GM12875 (cell line): ENCODE data around the gene TBC1D10B.
"Not testable (repeated sequence)": the region's sequence is repeated elsewhere in the genome, so short reads cannot be mapped to it uniquely, and the experiment has no call there.

ENCODE experiments used
- H3K4me3 ChIP-seq: one replicate; pipeline ENCODE4 v1.5.1; 2011; ENCODE audit warnings: low read depth, low read length, control low read depth
- TF ChIP-seq, protein P1 (sequence below): IDR thresholded peaks from 2 replicates; pipeline ENCODE4 v1.5.1; 2011; ENCODE audit warnings: low read depth, mild to moderate bottlenecking, control low read depth, inconsistent platforms, low read length, moderate library complexity, borderline replicate concordance; ENCODE audit not compliant: insufficient read depth

Gene TBC1D10B

DNA sequence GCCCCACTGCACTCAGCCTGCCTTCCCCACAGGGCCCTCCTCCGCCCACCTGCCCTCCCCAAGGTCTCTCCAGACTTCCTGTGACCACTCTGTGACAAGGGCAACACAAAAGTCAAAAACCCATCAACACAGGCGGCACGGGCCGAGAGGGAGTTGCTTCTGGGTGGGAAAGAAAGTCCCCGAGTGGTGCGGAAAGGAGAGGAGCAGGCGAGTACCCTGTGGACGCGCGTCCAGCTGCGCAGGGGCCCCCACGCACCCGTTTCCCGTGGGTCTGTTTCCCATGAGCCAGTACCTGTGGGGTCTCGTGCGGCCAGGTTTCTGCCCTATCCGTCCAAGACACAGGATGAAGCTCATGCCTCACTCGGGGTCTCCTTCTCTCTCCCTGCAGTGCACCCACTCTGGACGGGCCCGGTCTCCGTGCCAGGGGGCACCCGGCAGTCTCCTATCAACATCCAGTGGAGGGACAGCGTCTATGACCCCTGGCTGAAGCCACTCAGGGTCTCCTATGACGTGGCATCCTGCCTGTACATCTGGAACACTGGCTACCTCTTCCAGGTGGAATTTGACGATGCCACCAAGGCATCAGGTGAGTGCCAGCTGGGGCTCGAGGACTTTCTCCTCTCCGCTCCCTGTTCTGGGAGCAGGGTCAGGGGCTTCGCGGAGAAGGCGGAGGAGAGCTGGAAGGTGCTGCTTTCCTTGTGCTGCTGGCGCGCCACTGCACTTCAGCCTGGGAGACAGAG, 27.4 kb downstream of the TBC1D10B start:
- TF ChIP-seq, protein P1, sequence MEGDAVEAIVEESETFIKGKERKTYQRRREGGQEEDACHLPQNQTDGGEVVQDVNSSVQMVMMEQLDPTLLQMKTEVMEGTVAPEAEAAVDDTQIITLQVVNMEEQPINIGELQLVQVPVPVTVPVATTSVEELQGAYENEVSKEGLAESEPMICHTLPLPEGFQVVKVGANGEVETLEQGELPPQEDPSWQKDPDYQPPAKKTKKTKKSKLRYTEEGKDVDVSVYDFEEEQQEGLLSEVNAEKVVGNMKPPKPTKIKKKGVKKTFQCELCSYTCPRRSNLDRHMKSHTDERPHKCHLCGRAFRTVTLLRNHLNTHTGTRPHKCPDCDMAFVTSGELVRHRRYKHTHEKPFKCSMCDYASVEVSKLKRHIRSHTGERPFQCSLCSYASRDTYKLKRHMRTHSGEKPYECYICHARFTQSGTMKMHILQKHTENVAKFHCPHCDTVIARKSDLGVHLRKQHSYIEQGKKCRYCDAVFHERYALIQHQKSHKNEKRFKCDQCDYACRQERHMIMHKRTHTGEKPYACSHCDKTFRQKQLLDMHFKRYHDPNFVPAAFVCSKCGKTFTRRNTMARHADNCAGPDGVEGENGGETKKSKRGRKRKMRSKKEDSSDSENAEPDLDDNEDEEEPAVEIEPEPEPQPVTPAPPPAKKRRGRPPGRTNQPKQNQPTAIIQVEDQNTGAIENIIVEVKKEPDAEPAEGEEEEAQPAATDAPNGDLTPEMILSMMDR: no peak
- H3K4me3 ChIP-seq: no peak overlapping the region

DNA sequence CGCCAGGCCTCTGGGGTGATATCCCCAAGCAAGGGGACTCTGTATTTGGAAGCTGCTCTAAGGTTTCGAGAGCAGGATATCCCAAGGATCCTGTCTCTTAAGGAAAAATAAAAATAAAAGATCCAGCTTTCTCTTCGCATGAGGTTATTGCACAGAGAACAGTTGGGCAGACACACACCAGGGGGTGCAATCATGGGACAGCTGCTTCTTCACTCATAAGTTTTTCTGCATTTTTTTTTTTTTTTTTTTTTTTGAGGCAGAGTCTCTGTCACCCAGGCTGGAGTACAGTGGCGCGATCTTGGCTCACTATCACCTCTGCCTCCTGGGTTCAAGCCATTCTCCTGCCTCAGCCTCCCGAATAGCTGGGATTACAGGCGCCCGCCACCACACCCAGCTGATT, 28.3 kb downstream of the TBC1D10B start:
- not testable (repeated sequence) for H3K4me3 ChIP-seq

DNA sequence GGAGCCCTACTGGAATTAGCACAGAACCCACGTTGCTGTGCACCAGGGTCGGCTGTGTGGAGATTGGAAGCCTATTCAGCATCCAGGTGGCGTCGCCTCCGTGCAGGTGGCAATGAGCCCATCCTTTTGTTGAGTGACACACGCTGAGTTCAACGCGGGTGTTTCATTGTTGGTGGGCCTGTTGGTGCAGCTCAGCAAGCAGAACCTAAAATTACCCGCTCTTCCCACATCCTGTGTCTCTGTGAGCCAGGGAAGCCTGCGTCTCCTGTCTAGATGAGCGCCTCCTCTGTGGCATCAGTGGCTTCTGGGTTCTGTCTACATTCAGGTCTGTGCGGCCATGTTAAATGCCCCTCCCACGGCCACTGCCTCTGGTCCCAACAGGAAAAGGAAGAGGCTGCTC, 29.7 kb downstream of the TBC1D10B start:
- no peak overlapping the region for H3K4me3 ChIP-seq
- TF ChIP-seq, protein P1: no peak

DNA sequence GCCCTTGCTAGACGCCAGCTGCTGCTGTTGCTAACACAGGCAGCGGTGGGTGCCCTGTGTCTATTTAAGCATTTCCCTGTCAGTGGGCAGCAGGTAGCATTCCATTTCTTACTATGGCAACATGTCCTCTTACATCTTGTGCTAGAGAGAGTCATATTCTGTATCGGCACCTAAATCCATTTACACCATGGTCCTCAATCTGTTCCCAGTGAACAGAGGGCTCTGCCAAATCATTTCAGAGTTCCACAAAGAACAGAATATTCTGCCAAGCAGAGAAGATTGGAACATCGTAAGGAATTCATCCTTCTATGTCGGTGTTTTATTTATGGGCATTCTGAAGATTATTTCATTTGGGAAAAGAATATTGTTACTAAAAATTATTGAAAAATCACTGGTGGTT, 31.6 kb downstream of the TBC1D10B start:
- H3K4me3 ChIP-seq: not testable (repeated sequence)

DNA sequence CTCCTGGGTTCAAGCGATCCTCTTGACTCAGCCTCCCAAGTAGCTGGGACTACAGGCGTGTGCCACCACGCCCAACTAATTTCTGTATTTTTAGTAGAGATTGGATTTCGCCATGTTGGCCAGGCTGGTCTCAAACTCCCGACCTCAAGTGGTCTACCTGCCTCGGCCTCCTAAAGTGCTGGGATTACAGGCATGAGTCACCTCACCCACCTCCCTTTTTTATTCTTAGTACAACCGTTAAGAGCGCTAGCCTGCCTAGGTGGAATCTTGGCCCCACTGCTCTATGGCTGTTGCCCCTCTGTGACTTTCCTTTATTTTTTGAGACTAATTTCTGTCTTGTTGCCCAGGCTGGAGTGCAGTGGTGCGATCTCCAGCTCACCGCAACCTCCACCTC, 32.3 kb downstream of the TBC1D10B start:
- not testable (repeated sequence) for H3K4me3 ChIP-seq

DNA sequence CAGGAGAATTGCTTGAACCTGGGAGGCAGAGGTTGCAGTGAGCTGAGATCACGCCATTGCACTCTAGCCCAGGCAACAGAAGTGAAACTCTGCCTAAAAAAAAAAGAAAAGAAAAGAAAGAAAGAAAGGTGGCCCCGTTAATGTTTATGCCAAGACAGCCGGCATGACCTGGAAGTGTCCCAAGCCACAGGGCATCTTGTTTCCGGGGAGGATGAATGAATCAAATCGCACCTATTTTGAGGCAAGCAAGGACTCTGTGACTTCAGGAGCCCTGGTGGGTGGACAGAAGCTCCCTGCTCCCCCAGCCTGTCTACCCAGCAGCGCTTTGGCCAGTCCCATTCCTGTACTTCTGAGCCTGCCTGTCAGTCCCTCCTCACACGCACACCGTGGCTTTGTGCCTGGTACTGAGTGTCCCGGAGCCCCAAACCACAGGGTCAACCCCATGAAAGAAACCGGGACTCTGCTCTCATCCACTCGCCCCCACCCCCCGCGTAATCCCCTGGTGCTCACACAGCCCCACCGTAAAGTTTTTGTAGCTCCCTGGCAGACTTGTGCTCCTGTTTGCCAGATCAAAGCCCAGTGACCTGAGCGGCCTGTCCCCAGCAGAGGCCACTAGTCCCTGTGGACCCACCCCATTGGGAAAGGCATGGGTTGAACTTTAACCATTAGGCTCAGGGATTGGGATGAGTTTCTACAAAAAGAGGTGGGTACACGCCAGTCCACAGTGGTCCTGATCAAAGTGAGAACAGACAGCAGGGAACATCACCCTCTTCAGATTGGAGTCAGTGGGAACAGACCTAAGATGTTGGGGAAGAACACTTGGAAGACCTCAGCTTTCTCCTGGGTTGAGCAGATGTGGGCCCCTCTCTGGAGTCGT, 34.5 kb downstream of the TBC1D10B start:
- peak overlapping the region; percentile 78 for H3K4me3 ChIP-seq
- TF ChIP-seq, protein P1: no peak

DNA sequence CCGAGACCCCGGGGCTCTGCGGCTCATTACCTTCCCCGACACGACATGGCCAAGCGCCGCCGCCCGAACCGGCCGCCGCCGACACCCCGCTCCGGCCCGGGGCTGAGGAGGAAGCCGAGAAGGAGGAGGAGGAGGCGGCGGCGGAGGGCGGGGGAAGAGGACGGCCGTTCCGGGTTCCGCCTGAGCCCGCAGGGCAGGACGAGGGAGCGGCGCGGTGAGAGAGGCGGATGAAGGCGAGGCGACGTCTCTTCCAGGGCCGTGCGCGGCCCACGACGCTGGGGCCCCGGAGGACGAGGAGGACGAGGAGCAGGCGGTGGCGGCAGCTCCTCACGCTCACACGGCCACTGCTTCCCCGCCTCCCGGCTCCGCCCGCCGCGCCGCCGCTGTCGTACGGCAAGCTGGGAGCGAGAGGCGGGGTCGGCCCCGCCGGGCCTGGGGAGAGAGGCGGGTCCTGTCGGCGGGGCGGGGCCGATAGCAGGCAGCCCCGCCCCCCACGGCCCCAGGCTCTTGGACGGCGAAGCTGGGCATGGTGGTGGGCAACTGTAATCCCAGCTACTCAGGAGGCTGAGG, 35.2 kb downstream of the TBC1D10B start:
- H3K4me3 ChIP-seq: peak overlapping the region; percentile 78

DNA sequence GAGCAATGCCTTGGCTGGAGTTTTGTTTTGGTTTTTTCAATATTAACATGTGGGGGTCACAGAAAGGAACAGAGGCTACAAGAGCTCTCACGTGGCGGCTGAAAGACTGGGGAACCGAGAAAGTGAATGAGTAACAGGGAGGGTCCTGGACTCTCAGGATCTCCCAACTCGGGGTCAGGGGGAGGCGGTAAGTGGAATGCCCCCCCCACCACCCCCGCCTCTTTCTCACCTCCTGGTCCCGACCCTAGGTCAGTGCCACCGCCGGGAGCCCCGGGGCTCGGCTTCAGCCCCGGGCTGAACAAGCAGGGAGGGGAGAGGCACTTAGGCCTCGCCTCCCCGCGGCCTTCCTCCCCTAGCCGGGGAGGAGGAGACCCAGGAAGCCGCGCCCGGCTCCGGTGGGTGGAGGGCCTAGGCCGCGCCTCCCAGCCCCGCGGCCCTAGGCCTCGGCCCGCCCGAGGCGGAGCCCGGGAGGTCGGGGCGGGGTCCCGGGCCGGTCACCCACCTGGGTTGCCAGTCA, 35.8 kb downstream of the TBC1D10B start:
- peak overlapping the region; percentile 78 for H3K4me3 ChIP-seq

DNA sequence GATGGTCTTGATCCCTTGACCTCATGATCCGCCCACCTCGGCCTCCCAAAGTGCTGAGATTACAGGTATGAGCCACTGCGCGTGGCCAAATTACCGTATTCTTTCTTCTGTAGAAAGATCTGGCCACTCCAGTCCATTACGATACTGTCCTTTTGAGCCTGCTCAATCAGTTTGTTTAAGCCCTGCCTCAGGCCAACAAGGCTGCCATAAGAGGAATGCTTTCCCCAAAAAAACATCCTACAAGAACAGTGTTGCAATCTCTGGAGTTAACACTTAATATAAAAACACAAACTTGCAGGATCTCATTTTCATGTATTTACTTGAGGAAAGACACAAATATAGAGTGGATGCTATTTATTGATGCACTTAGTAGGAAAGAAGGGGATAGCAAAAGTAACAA, 46.1 kb downstream of the TBC1D10B start:
- not testable (repeated sequence) for H3K4me3 ChIP-seq

DNA sequence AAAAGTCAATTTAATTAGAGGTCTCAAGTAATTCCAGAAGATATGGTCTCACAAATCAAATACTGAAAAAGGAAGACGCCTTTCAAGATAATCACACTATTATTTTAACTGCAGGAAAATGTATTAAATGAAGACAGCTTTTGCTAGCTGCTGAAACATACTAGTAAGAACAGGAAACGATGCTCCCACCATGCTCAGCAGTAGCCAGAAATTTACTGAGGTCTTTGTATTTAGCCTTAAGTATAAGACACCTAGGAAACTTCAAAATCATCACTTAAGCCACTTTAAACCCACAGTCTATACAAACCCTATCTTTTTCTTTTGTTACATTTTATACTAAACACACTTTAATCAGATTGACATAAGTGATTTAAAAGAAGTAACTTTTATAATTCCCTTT, 51.6 kb downstream of the TBC1D10B start:
- not testable (repeated sequence) for H3K4me3 ChIP-seq

DNA sequence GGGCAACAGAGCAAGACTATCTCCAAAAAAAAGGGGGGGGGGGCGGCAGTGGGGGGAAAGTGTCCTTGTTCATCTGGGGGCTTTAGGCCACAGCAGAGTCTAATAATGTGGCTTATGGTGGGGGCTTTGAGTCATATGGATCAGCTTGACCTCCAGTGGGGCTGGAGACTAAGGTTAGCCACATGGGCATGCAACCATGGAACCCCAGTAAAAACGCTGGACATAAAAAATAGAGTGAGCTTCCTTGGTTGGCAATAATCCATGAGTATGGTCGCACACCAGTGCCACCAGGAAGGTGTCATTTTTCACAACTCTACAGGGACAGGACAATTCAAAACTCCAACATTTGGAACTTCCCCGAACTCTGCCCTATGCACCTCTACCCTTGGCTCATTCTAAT, 59.4 kb downstream of the TBC1D10B start:
- H3K4me3 ChIP-seq: not testable (repeated sequence)

DNA sequence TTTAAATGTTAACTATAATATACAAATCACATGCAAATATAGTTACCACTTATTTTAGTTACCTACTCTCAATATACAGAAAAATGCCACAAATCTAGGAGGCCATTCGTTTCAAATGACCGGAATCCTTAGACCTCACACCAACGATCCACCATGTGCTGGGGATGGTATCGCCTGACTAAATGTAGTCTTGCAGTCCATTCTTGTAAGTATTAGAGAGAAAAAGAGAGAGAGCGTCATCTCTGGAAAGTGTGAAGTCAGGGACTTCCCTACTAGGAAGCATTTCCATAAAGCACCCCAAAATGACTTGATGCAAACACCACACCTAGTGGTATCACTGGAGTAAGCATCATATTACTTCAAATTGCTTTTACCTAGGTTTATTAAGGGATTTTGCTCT, 61.0 kb downstream of the TBC1D10B start:
- H3K4me3 ChIP-seq: not testable (repeated sequence)
